ENCODE results near the gene ZNF91.

DNA sequence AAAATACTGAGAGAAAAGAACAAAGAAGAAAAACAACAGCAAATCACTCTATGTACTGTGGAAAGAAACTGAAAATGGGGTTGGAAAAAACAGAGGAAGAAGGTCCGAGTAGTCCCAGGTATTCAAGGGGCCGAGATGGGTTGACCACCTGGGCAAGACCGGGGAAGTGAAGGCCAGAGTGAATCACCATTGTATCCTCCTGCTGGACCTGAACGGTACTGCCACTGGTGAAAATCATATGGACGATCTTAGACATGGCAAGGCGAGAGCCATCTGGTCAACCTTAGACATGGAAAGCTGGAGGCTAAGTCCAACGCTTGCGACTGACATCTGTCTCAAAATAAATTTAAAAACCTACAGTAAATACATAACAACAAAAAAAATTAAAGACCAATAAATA lies 44.4 kb upstream of the ZNF91 start:
- TF ChIP-seq, protein P1, sequence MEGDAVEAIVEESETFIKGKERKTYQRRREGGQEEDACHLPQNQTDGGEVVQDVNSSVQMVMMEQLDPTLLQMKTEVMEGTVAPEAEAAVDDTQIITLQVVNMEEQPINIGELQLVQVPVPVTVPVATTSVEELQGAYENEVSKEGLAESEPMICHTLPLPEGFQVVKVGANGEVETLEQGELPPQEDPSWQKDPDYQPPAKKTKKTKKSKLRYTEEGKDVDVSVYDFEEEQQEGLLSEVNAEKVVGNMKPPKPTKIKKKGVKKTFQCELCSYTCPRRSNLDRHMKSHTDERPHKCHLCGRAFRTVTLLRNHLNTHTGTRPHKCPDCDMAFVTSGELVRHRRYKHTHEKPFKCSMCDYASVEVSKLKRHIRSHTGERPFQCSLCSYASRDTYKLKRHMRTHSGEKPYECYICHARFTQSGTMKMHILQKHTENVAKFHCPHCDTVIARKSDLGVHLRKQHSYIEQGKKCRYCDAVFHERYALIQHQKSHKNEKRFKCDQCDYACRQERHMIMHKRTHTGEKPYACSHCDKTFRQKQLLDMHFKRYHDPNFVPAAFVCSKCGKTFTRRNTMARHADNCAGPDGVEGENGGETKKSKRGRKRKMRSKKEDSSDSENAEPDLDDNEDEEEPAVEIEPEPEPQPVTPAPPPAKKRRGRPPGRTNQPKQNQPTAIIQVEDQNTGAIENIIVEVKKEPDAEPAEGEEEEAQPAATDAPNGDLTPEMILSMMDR (IDR thresholded peaks at IDR 0.05) = peak; percentile 20; the same call in 1 of the 2 replicates
- TF ChIP-seq ZFX (IDR thresholded peaks at IDR 0.05; ENCODE audit: borderline replicate concordance) = no peak

Measured in 22Rv1 (cell line).